Measurements from ENCODE around the gene SSRP1.

SSRP1 gene

DNA sequence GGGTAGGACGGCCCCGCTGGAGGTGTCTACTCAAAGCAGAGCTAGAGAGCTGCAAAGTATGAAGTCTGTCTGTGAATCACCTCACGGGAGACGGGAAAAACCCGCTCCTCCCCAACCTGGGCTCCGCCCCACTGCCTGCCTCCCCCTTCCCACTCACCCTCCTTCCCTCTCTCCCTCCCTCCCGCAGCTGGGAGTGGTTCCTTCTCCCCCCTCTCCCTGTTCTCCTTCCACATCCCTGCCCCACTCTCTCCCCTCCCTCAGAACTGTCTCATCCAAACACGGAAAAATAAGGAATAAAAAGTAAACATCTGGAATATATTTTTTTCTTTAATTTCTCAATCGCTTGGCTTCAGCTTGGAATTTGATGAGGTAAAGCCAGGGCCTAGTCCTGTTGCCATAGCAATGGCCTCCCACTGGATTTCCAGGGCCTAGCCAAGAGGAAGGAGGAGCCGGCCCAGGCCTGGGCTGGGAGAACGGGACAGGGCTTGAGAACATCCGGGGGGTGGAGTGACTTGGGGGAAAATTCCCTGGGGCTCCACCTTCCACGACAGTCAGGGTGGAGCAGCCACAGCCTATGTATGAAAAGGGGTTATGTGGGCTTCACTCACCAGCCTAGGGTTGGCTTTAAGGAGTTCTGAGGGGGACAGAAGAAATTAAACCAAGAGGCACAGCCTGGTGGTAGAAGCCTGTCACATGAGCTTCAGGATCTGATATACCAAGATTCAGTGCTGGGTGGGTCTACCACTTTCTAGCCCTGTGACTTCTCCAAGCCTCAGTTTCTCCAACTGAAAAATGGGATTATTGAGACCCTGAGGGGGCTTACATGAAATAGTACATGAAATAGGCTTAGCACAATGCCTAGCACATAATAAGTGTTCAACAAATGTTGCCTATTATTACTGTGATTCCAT is 13.2 kb downstream of the SSRP1 start (continued):
- TF ChIP-seq, protein P1, sequence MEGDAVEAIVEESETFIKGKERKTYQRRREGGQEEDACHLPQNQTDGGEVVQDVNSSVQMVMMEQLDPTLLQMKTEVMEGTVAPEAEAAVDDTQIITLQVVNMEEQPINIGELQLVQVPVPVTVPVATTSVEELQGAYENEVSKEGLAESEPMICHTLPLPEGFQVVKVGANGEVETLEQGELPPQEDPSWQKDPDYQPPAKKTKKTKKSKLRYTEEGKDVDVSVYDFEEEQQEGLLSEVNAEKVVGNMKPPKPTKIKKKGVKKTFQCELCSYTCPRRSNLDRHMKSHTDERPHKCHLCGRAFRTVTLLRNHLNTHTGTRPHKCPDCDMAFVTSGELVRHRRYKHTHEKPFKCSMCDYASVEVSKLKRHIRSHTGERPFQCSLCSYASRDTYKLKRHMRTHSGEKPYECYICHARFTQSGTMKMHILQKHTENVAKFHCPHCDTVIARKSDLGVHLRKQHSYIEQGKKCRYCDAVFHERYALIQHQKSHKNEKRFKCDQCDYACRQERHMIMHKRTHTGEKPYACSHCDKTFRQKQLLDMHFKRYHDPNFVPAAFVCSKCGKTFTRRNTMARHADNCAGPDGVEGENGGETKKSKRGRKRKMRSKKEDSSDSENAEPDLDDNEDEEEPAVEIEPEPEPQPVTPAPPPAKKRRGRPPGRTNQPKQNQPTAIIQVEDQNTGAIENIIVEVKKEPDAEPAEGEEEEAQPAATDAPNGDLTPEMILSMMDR (tag by site-specific recombination; IDR thresholded peaks at IDR 0.05): no peak
- no peak for TF ChIP-seq ZSCAN30 (tag by site-specific recombination; IDR thresholded peaks at IDR 0.05)
- TF ChIP-seq, protein P2, sequence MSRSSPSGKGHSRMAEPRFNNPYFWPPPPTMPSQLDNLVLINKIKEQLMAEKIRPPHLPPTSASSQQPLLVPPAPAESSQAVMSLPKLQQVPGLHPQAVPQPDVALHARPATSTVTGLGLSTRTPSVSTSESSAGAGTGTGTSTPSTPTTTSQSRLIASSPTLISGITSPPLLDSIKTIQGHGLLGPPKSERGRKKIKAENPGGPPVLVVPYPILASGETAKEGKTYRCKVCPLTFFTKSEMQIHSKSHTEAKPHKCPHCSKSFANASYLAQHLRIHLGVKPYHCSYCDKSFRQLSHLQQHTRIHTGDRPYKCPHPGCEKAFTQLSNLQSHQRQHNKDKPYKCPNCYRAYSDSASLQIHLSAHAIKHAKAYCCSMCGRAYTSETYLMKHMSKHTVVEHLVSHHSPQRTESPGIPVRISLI (tag by site-specific recombination; IDR thresholded peaks at IDR 0.05): no peak
- TF ChIP-seq ZNF677 (tag by site-specific recombination; IDR thresholded peaks at IDR 0.05): no peak
- TF ChIP-seq, protein P3, sequence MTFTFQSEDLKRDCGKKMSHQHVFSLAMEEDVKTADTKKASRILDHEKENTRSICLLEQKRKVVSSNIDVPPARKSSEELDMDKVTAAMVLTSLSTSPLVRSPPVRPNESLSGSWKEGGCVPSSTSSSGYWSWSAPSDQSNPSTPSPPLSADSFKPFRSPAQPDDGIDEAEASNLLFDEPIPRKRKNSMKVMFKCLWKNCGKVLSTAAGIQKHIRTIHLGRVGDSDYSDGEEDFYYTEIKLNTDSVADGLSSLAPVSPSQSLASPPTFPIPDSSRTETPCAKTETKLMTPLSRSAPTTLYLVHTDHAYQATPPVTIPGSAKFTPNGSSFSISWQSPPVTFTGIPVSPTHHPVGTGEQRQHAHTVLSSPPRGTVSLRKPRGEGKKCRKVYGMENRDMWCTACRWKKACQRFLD (tag by site-specific recombination; IDR thresholded peaks at IDR 0.05): no peak
- TF ChIP-seq ZNF670 (tag by site-specific recombination; IDR thresholded peaks at IDR 0.05; ENCODE audit: low read depth): no peak
- TF ChIP-seq ZNF610 (tag by site-specific recombination; IDR thresholded peaks at IDR 0.05; ENCODE audit: borderline replicate concordance): no peak
- TF ChIP-seq, protein P4, sequence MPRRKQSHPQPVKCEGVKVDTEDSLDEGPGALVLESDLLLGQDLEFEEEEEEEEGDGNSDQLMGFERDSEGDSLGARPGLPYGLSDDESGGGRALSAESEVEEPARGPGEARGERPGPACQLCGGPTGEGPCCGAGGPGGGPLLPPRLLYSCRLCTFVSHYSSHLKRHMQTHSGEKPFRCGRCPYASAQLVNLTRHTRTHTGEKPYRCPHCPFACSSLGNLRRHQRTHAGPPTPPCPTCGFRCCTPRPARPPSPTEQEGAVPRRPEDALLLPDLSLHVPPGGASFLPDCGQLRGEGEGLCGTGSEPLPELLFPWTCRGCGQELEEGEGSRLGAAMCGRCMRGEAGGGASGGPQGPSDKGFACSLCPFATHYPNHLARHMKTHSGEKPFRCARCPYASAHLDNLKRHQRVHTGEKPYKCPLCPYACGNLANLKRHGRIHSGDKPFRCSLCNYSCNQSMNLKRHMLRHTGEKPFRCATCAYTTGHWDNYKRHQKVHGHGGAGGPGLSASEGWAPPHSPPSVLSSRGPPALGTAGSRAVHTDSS (tag by site-specific recombination; IDR thresholded peaks at IDR 0.05): no peak
- no peak for TF ChIP-seq ZFP37 (tag by site-specific recombination; IDR thresholded peaks at IDR 0.05)
- peak; percentile 86 for TF ChIP-seq SP3 (tag by site-specific recombination; IDR thresholded peaks at IDR 0.05)
- no peak for TF ChIP-seq ZBTB48 (tag by site-specific recombination; IDR thresholded peaks at IDR 0.05)

DNA sequence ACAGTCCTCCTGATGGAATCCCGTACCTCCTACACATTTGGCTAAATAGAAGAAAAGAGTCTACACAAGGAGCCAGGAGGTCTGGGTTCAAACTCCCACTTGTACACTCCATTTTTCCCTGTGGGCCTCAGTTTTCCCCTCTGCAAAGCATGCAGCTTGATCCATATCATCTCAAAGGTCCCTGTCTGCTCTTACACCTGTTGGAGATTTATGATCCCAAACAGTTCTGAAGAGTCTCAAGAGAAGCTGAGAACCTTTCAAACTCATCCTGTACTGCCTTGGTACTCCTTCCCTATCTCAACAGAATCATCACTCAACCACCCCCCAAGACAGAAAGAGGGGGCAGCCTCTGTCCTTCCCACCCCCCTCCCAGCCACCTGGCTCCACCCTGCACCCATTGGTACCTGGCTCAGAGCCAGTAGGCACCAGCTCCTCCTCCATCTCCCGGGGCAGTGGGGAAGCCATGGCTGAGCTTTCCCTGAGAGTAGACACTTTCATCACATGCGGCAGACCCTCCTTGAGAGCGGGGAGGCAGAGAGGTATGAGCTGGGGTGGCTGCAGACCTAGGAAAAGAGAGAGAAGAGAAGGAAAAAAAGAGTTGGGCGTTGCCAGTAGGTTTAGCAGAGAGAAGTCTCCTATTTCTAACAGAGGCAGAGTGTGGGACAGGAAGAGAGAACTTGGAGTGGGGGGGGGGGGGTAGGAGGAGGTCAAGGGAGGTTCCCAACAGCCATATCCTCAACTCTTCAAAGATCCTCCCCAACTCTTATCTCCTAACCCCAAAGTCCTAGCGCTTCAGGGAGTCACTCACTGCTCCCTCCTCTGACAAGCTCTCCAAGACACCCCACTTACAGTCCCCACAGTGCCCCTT is 14.1 kb downstream of the SSRP1 start:
- ChIA-PET CTCF (interaction anchor here (0.6 to 2.0 kb wide), 4 partner anchors 10 to 205 kb away, joined by 3 to 7 read pairs (median 5); no protein-coding TSS in a partner anchor), POLR2A (interaction anchor here (0.5 to 6.5 kb wide), 5 partner anchors 9 to 138 kb away, joined by 3 to 95 read pairs (median 5); partner anchors contain the start of gene SSRP1)
- no peak for TF ChIP-seq ZNF350 (tag by site-specific recombination; IDR thresholded peaks at IDR 0.05)
- TF ChIP-seq ZNF398 (tag by site-specific recombination; IDR thresholded peaks at IDR 0.05): peak; percentile 34
- peak; percentile 72 for TF ChIP-seq SCRT2 (tag by site-specific recombination; IDR thresholded peaks at IDR 0.05)
- H3K36me3 ChIP-seq (ENCODE audit: control insufficient read depth in 2 of 2, insufficient read depth in 1 of 2, low read length in 2 of 2): peaks cover 0 to 48% of the 10 kb centered on the region in 2 experiments; a peak in 1 of 3 replicates
- H3K4me3 ChIP-seq (ENCODE audit: low read depth, low read length): peak overlapping the region; percentile 1
- no peaks in the 10 kb centered on the region for H3K9me3 ChIP-seq (ENCODE audit: control insufficient read depth, insufficient read depth, low read depth, low read length)
- H3K27ac ChIP-seq (ENCODE audit: extremely low read depth, low read depth, low read length): peak overlapping the region; percentile 3; the same call in 1 of the 2 replicates
- peaks cover 7% of the 10 kb centered on the region for H3K4me1 ChIP-seq (ENCODE audit: control insufficient read depth, insufficient read depth, low read length)

Measured in HEK293 (cell line).